Pancreas (tissue), 10 donors: ENCODE measurements around the gene RAD51B. TPM values are rescaled to one million over a fixed set of nuclear protein-coding genes. Genes with fewer than 3 reads are reported as not detected.

Source experiments
- ATAC-seq, 4 donors: fragments of 200-7000 bp; cut with Tn5 transposase; one replicate each; pipeline versions ENCODE4 v1.8.0 to v1.9.1; 2020; ENCODE audit warnings: mild to moderate bottlenecking in 4 of 4, moderate library complexity in 4 of 4
- DNase-seq, 6 donors: peaks; one replicate each; pipeline ENCODE4 v3.0.0-alpha.2; 2020
- FAIRE-seq: peaks from 2 replicates; lab custom pipeline; 2012; peaks lifted over from hg19 to GRCh38; lab: Jason Lieb, UNC
- H3K27ac ChIP-seq, 4 donors: fragments of 200-600 bp; sonication (generic); 1 replicate in 3 of 4; 2 replicates in 1 of 4; pipeline versions ENCODE4 v1.5.0 to v1.8.0; 2020
- H3K27me3 ChIP-seq, 4 donors: fragments of 200-600 bp; one replicate each; pipeline ENCODE4 v1.8.0; 2021
- H3K36me3 ChIP-seq, 3 donors: fragments of 200-600 bp; sonication (generic) in 1 of 3; one replicate each; pipeline versions ENCODE4 v1.5.0 to v1.8.0; 2020 to 2021
- H3K4me1 ChIP-seq, 3 donors: fragments of 200-600 bp; one replicate each; pipeline ENCODE4 v1.8.0; 2021
- H3K4me3 ChIP-seq, 4 donors: fragments of 200-600 bp; sonication (generic) in 2 of 4; one replicate each; pipeline versions ENCODE4 v1.5.0 to v1.8.0; 2020 to 2021
- H3K9me3 ChIP-seq, 4 donors: fragments of 200-600 bp; one replicate each; pipeline ENCODE4 v1.8.0; 2021
- WGBS, 2 donors: extraction: QIAGEN DNeasy Blood & Tissue Kit; methylation state at CpG; one replicate each; pipeline ENCODE4 v1.1.7; 2013; 5-methylcytosine and 5-hydroxymethylcytosine counted together
- intact Hi-C, 3 donors: fragments of 100-400 bp; cut with DNase I; formaldehyde crosslinking; loops; one replicate each; pipeline versions ENCODE4 v1.11.1 to v1.14.2; 2022
- polyA plus RNA-seq, 2 donors: library from polyadenylated mRNA; stranded (reverse); fragments of 200-250 nt; gene quantifications; one replicate each; pipeline ENCODE4 v1.2.3, GENCODE V29; 2013
- total RNA-seq, 6 donors: library from RNA; stranded (reverse); fragmentation: NEBNext Ultra II Directional in 4 of 6; extraction: Animal tissue kit (Norgen Biotek cat#: 25700) in 4 of 6; gene quantifications; one replicate each; pipeline versions ENCODE4 v1.2.1 to v1.2.4, GENCODE V29; 2021 to 2023
- TF ChIP-seq, protein P1 (sequence below), 4 donors: fragments of 200-600 bp; sonication (generic) in 3 of 4; IDR thresholded peaks; one replicate each; pipeline versions ENCODE4 v1.5.0 to v1.8.0; 2021; ENCODE audit warnings: antibody characterized with exemption in 4 of 4
- donor health status: healthy with polysubstance abuse.
- donor health status: DM: no; HTN: no; CAD: no; lungs with moderate emphysema.
- donor health status: DM: no; HTN: no; CAD: no.
- donor health status: control.
- donor health status: control.
- donor health status: Bipolar disorder and iron deficiency.
- donor health status: DM: yes; HTN: yes; CAD: no.
- donor health status: DM: no; HTN: no; CAD: no.
- donor health status: DM: no; HTN: no; CAD: no.
- donor health status: DM: yes; HTN: yes; CAD: no.

Gene RAD51B
- total and polyA plus RNA-seq, 8 donors = 1.1 to 17.3 (median 5.8) TPM

DNA sequence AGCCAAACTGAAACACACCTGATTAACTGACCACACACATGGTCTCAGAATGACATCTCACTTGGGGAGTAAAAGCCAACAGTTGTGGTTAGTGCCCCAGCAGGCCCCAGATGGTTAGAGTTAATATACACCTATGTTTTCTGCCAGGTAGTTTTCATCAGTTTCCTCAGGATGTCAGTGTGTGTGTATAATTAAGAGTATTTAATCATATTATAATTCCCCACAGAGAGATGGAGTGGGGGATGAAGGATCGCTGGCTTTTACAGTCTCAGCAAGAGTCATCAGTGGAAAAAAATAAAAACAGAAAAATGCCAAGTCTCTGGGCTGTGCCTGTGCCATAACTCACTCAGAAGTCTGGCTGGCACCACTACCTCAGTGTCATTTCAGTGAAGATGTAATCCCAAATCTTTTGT, 560.8 kb downstream of the RAD51B start:
- FAIRE-seq = no peak
- no peak overlapping the region for H3K27ac ChIP-seq
- no peak overlapping the region for H3K4me3 ChIP-seq
- WGBS, 2 donors = 70 to 71% methylated on average over 1 of the region's 1 CpG
- no peak for ATAC-seq
- intact Hi-C loops = no loop called here
- H3K27me3 ChIP-seq = no peaks in the 10 kb centered on the region
- no peaks in the 10 kb centered on the region for H3K9me3 ChIP-seq
- TF ChIP-seq, protein P1, sequence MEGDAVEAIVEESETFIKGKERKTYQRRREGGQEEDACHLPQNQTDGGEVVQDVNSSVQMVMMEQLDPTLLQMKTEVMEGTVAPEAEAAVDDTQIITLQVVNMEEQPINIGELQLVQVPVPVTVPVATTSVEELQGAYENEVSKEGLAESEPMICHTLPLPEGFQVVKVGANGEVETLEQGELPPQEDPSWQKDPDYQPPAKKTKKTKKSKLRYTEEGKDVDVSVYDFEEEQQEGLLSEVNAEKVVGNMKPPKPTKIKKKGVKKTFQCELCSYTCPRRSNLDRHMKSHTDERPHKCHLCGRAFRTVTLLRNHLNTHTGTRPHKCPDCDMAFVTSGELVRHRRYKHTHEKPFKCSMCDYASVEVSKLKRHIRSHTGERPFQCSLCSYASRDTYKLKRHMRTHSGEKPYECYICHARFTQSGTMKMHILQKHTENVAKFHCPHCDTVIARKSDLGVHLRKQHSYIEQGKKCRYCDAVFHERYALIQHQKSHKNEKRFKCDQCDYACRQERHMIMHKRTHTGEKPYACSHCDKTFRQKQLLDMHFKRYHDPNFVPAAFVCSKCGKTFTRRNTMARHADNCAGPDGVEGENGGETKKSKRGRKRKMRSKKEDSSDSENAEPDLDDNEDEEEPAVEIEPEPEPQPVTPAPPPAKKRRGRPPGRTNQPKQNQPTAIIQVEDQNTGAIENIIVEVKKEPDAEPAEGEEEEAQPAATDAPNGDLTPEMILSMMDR (IDR thresholded peaks at IDR 0.05) = no peak
- H3K36me3 ChIP-seq = no peaks in the 10 kb centered on the region
- no peak for DNase-seq
- peaks cover 0 to 14% (median 10%) of the 10 kb centered on the region in 3 donors for H3K4me1 ChIP-seq

DNA sequence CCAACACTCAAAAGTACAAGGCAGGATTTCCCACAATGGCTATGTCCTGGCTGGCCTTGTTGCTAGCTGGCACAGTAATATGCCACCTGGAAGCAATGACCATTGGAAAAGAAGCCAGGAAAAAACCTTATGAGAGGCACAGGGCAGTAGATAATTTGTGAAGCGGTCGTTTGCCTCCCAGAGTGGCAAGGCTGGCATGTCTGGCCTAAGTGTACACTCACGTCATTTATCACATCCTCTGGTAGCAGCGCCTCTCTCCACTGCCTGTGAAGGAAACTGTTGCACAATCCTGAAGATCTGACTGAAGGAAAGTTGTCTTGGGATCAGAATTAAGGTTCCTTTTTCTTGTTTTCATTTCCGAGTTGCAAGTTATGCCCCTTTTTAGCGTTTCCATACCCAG, 564.8 kb downstream of the RAD51B start:
- H3K27ac ChIP-seq = peak overlapping the region in 3 of 4 donors; percentile 11 to 74 (median 60)
- DNase-seq = peak in 1 of 6 donors; percentile 63
- no peaks in the 10 kb centered on the region for H3K9me3 ChIP-seq
- no peak for FAIRE-seq
- no peaks in the 10 kb centered on the region for H3K27me3 ChIP-seq
- intact Hi-C loops = no loop called here
- H3K4me3 ChIP-seq = no peak overlapping the region
- peak; percentile 74 to 91 (median 88) for ATAC-seq
- H3K36me3 ChIP-seq = no peaks in the 10 kb centered on the region
- TF ChIP-seq, protein P1 (IDR thresholded peaks at IDR 0.05) = no peak
- H3K4me1 ChIP-seq = peaks cover 0 to 18% (median 15%) of the 10 kb centered on the region in 3 donors
- 27 to 29% methylated on average over 6 of the region's 6 CpGs for WGBS, 2 donors

GRCh38 chr14:68384881-68385280, 565.3 kb downstream of the RAD51B start:
- TF ChIP-seq, protein P1 (IDR thresholded peaks at IDR 0.05) = no peak
- peak overlapping the region in 2 of 4 donors; percentile 60 to 74 for H3K27ac ChIP-seq
- no peaks in the 10 kb centered on the region for H3K9me3 ChIP-seq
- H3K27me3 ChIP-seq = no peaks in the 10 kb centered on the region
- H3K36me3 ChIP-seq = no peaks in the 10 kb centered on the region
- peaks cover 0 to 18% (median 15%) of the 10 kb centered on the region in 3 donors for H3K4me1 ChIP-seq
- no peak for FAIRE-seq
- ATAC-seq = peak in 3 of 4 donors; percentile 32 to 58 (median 42)
- no peak for DNase-seq
- 83 to 90% methylated on average over 9 of the region's 9 CpGs for WGBS, 2 donors
- H3K4me3 ChIP-seq = no peak overlapping the region
- intact Hi-C loops = no loop called here

DNA sequence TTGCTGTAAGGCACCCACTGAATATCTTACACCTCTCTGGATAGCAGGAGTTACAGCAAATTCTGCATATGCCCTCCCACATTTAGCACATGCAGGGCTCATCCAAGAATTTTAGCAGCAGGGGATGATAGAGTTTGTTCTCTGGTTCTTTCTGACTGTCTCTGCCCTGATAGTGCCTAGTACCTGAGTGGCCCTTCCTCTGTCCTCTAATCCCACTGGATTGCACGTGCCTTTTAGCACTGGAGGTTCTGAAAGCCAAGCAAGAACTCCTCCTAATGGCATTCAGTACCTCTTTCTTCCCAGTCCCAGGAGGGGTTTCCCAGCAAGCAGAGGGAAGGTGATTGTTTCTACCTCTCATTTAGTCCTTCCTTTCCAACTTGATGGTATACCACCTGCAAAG, 566.9 kb downstream of the RAD51B start:
- FAIRE-seq (no peak), ATAC-seq (no peak), DNase-seq (no peak)
- no peaks in the 10 kb centered on the region for H3K9me3 ChIP-seq
- H3K4me3 ChIP-seq = no peak overlapping the region
- no peak overlapping the region for H3K27ac ChIP-seq
- intact Hi-C loops = no loop called here
- no peaks in the 10 kb centered on the region for H3K36me3 ChIP-seq
- WGBS, 2 donors = 56 to 67% methylated on average over 1 of the region's 1 CpG
- TF ChIP-seq, protein P1 (IDR thresholded peaks at IDR 0.05) = no peak
- H3K27me3 ChIP-seq = no peaks in the 10 kb centered on the region
- peaks cover 8 to 25% (median 16%) of the 10 kb centered on the region in 3 donors for H3K4me1 ChIP-seq

GRCh38 chr14:68386950-68387779, 567.6 kb downstream of the RAD51B start:
- Histone ChIP-seq H3K9me3 (no peaks in the 10 kb centered on the region), H3K27me3 (no peaks in the 10 kb centered on the region), H3K27ac (no peak overlapping the region), H3K4me3 (no peak overlapping the region), H3K36me3 (no peaks in the 10 kb centered on the region), H3K4me1 (peaks cover 8 to 25% (median 18%) of the 10 kb centered on the region in 3 donors)
- intact Hi-C loops = no loop called here
- TF ChIP-seq, protein P1 (IDR thresholded peaks at IDR 0.05) = no peak
- ATAC-seq (peak in 1 of 4 donors; percentile 37), DNase-seq (no peak), FAIRE-seq (peak; percentile 65)
- 27 to 32% methylated on average over 6 of the region's 6 CpGs for WGBS, 2 donors
